ENCODE measurements around the gene CLBA1.

GRCh38 chr14:105006831-105007592, 21.4 kb downstream of the CLBA1 start:
- TF ChIP-seq, protein P1, sequence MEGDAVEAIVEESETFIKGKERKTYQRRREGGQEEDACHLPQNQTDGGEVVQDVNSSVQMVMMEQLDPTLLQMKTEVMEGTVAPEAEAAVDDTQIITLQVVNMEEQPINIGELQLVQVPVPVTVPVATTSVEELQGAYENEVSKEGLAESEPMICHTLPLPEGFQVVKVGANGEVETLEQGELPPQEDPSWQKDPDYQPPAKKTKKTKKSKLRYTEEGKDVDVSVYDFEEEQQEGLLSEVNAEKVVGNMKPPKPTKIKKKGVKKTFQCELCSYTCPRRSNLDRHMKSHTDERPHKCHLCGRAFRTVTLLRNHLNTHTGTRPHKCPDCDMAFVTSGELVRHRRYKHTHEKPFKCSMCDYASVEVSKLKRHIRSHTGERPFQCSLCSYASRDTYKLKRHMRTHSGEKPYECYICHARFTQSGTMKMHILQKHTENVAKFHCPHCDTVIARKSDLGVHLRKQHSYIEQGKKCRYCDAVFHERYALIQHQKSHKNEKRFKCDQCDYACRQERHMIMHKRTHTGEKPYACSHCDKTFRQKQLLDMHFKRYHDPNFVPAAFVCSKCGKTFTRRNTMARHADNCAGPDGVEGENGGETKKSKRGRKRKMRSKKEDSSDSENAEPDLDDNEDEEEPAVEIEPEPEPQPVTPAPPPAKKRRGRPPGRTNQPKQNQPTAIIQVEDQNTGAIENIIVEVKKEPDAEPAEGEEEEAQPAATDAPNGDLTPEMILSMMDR (IDR thresholded peaks at IDR 0.05; ENCODE audit: insufficient read depth, low read length): no peak
- peak; percentile 16; the same call in 1 of the 2 replicates for TF ChIP-seq POLR2AphosphoS5 (IDR thresholded peaks at IDR 0.05; ENCODE audit: low read depth)
- TF ChIP-seq SPI1 (IDR thresholded peaks at IDR 0.05; ENCODE audit: borderline replicate concordance, low read depth): no peak
- TF ChIP-seq, protein P2, sequence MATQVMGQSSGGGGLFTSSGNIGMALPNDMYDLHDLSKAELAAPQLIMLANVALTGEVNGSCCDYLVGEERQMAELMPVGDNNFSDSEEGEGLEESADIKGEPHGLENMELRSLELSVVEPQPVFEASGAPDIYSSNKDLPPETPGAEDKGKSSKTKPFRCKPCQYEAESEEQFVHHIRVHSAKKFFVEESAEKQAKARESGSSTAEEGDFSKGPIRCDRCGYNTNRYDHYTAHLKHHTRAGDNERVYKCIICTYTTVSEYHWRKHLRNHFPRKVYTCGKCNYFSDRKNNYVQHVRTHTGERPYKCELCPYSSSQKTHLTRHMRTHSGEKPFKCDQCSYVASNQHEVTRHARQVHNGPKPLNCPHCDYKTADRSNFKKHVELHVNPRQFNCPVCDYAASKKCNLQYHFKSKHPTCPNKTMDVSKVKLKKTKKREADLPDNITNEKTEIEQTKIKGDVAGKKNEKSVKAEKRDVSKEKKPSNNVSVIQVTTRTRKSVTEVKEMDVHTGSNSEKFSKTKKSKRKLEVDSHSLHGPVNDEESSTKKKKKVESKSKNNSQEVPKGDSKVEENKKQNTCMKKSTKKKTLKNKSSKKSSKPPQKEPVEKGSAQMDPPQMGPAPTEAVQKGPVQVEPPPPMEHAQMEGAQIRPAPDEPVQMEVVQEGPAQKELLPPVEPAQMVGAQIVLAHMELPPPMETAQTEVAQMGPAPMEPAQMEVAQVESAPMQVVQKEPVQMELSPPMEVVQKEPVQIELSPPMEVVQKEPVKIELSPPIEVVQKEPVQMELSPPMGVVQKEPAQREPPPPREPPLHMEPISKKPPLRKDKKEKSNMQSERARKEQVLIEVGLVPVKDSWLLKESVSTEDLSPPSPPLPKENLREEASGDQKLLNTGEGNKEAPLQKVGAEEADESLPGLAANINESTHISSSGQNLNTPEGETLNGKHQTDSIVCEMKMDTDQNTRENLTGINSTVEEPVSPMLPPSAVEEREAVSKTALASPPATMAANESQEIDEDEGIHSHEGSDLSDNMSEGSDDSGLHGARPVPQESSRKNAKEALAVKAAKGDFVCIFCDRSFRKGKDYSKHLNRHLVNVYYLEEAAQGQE (IDR thresholded peaks at IDR 0.05; ENCODE audit: insufficient replicate concordance, low read depth): no peak

Measured in HL-60 (cell line).